Astrocyte of the spinal cord (primary cell): ENCODE results near the gene AGAP1.
A peak's percentile ranks its signal among the peaks of the same experiment; 100 is the strongest.

Experiments used
- DNase-seq: peaks from one replicate; pipeline ENCODE4 v3.0.0; 2011; ENCODE audit warnings: low read depth, low spot score
- H3K4me3 ChIP-seq: 2 replicates; pipeline ENCODE4 v1.5.1; 2011; ENCODE audit warnings: low read depth, mild to moderate bottlenecking, low read length, moderate library complexity
- in situ Hi-C: cut with HindIII; loops from 2 replicates; pipeline ENCODE4 v1.10.0; 2017; ENCODE audit warnings: low sequenced_read_pairs
- TF ChIP-seq, protein P1 (sequence below): IDR thresholded peaks from 2 replicates; pipeline ENCODE4 v1.5.1; 2012; ENCODE audit warnings: low read depth, mild to moderate bottlenecking, low read length, inconsistent platforms

Gene AGAP1

DNA sequence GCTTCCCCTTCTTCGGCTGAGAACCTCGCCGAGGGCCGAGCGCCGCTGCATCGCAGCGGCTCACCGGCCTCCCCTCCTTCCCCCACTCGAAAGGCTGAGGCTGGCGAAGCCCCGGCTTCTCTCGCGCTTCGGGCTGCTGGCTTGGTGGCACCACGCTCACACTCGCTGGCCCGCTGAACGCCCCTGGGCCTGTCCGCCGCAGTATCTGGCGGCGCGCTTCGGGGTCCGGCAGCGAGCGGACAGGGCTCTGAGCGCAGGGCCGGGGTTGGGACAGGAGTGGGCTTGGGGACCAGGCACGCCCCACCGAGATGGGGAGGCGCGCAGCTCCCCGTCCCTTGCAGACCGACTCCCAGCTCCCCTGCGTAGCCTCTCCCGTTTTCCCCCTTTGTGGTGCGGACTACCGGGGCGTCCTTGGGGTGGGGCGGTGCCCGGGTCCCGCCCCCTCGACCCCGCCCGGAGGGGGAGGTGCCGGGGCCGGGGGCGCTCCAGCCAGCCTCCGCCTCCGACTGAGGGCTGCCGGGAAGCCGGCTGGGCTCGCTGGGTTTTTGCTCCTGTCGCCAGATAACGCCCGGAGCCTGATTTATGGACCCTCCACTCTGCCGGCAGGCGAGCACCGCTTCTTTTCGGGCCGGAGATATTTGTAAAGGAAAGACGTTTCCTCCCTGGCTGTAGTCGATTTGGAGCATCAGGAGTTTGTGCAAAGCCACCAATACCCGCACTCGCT, 670.5 kb downstream of the AGAP1 start:
- peak overlapping the region; percentile 33 for H3K4me3 ChIP-seq
- TF ChIP-seq, protein P1, sequence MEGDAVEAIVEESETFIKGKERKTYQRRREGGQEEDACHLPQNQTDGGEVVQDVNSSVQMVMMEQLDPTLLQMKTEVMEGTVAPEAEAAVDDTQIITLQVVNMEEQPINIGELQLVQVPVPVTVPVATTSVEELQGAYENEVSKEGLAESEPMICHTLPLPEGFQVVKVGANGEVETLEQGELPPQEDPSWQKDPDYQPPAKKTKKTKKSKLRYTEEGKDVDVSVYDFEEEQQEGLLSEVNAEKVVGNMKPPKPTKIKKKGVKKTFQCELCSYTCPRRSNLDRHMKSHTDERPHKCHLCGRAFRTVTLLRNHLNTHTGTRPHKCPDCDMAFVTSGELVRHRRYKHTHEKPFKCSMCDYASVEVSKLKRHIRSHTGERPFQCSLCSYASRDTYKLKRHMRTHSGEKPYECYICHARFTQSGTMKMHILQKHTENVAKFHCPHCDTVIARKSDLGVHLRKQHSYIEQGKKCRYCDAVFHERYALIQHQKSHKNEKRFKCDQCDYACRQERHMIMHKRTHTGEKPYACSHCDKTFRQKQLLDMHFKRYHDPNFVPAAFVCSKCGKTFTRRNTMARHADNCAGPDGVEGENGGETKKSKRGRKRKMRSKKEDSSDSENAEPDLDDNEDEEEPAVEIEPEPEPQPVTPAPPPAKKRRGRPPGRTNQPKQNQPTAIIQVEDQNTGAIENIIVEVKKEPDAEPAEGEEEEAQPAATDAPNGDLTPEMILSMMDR: no peak
- in situ Hi-C loops: no loop called here
- no peak for DNase-seq

DNA sequence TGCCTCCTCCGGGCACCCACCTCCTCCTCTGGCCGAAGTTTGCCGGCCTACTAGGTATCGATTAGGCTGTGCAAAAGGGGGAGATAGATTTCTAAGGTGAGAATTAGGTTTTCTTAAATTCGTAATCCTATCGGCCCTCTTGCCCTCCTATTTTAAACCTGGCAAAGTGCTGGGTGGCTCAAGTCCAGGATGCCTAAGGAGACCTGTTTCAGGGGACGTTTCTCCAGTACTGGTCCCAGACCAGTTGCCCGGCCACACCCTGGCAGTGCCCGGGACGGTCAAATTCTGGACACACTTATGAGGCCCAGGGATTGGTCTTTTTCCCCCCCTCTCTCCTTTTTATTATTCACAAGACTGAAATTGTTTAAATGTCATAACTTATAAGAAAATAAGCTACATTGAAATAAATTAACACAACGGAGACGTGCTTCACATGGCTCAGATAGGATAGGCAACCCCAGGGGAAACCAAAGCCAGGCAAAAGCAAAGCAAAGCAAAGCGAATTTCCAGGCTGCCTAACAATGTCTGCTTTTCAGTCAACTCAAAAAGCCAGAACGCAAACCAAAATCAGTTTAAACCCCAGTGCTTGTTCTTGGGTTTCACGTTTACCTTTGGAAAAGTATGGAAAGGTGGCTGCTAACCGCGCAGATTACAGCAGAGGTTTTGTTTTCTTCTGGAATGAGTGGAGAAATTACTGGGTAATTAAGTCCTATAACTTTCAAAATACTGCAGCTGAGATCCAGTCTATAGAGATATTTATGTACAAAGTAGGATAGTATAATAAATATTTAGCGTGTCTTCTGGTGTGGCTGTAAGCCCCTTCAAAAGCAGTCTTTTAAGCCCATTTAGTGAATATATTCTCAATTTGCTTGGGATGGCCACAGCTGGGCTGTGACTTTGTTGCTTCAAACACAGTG, 671.3 kb downstream of the AGAP1 start:
- in situ Hi-C loops: no loop called here
- DNase-seq: no peak
- TF ChIP-seq, protein P1: no peak
- peak overlapping the region; percentile 33 for H3K4me3 ChIP-seq

DNA sequence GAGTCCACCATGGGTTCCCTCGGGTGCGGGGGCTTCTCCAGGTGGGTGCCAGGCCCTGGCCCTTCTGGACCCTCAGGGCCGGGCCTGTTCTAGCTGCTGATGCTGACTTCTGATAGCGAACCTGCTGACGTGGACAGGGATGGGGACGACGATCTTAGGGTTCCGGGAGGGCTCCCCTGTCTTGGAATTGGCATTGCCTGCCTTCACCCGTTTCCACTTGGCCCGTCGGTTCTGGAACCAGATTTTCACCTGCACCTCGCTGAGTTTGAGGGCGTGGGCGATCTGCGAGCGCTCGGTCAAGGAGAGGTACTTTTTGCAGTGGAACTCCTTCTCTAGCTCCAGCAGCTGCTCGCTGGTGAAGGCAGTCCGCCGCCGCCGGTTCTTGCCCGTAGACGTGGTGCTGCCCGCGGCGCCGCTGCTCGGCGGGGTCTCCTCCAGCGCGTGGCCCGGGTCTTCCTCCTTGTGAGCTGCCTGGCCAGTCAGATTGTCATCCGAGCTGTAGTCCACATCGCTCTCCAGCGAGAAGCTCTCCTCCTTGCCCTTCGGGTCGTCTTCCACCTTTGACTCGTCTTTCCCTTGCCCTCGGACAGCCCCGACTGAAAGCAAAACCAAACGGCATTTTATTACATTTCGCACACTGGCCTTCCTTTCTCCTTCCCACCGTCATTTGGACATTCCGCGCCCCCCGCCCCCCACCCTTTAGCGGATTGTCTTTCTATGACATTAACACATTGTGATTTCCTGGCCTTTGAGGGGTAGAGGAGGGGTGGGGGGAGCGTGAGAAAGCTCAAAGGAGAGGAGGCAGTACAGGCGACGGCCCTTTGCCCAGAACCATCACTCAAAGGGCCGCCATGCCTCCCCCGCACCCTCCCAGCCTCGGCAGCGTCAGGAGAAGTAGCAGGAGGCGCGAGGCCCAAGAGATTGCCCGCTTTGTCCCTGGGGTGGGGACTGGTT, 672.3 kb downstream of the AGAP1 start:
- TF ChIP-seq, protein P1: no peak
- in situ Hi-C loops: no loop called here
- H3K4me3 ChIP-seq: peak overlapping the region; percentile 33
- DNase-seq: no peak

DNA sequence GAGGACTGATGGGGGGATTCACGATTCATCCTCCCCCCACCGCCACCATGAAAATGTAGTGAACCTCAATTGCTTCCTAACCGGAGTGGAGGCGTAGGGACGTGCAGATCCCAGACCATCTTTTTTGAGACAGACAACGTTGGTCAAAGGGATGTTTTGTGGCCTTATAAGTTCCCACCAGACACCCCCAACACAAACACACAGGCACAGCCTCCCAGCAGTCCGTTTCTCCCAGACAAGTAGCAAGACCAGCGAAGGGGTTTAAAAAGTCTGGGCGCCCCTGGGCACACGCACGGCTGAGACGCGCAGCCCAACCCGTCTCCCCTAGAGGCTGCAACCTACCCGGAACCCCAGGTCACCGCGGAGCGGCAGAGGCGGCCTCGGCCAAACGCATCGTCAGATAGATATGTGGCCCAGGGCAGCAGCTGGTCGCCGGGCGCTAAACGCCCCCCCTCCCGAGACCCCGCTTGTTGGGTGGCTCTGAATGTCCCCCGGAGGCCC, 673.0 kb downstream of the AGAP1 start:
- peak overlapping the region; percentile 33 for H3K4me3 ChIP-seq
- in situ Hi-C loops: no loop called here
- DNase-seq: no peak
- TF ChIP-seq, protein P1: no peak

DNA sequence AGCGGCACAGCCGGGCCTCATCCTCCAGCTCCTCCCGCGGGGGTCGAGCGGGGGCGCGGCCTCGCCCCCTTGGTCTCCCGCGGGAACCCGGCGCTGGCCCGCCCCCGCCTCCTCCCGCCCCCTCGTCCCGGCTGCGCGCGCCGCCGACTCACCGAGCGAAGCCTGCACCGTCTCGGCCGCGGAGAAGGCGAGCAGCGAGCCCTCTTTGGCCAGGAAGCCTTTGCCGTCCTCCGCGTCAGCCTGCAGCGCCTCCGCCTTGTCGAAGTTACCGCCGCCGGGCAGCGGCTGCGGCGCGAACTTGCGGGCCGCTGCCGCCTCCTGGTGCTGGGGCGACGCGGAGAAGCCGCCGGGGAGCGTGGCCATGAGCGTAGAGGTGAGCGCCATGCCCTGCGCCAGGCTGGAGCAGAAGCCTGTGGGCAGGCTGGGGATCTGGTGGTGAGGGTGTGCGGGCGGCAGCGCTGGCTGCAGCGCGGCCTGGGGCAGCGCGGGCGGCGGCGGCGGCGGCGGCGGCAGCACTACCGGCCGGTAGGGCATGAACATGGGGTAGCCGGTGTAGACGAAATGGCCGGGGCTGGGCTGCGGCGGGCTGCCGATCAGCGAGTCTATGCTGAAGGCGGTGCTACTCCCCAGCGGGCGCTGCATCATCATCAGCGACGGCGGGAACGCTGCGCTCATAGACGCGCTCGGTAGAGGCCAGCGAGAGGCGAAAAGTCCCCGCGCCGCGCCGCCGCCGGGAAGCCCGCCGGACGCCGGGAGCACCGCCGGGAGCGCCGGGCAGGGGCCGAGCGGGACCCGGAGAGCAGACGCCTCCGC, 673.7 kb downstream of the AGAP1 start:
- TF ChIP-seq, protein P1: peak; percentile 19
- in situ Hi-C loops: no loop called here
- DNase-seq: peak; percentile 55
- H3K4me3 ChIP-seq: peak overlapping the region; percentile 33
